Gastrocnemius medialis (tissue), 4 donors: ENCODE data around the gene AUTS2.

Experiments
- CTCF ChIP-seq, 5 experiments: fragments of 450-650 bp in 3 of 5; fragments of 200-600 bp in 2 of 5; sonication (generic) in 2 of 5; IDR thresholded peaks in 4 of 5; conservative IDR thresholded peaks in 1 of 5; 1 replicate in 4 of 5; 2 replicates in 1 of 5; pipeline ENCODE4 v1.5.1; 2016 to 2019; ENCODE audit warnings: antibody characterized with exemption in 5 of 5, mild to moderate bottlenecking in 3 of 5, moderate library complexity in 3 of 5
- POLR2A ChIP-seq, 2 donors: fragments of 450-650 bp; IDR thresholded peaks; one replicate each; pipeline ENCODE4 v1.6.1; 2017; ENCODE audit warnings: antibody characterized with exemption in 2 of 2, mild to moderate bottlenecking in 2 of 2, moderate library complexity in 2 of 2

- no peak for TF ChIP-seq POLR2A (IDR thresholded peaks at IDR 0.05)
- no peak for TF ChIP-seq CTCF (IDR thresholded peaks at IDR 0.05 in 4 of 5, conservative IDR thresholded peaks at IDR 0.05 in 1 of 5)
Measured at GRCh38 chr7:69753981-69754380, 155.7 kb downstream of the AUTS2 start.
